HG03097 (cell line): ENCODE measurements around the gene PRMT2.
A peak's percentile ranks its signal among the peaks of the same experiment; 100 is the strongest.

Experiments
- ATAC-seq: cut with Tn5 transposase; IDR thresholded peaks from one replicate; pipeline ENCODE4 v1.9.1; 2021; ENCODE audit not compliant: unreplicated experiment, low FRiP score

The PRMT2 gene

GRCh38 chr21:46635324-46636180 is at the start of gene PRMT2:
PRMT2 (plus strand) TSS chr21:46635674; CDS start chr21:46636952, 1,278 bp downstream.
- peak; percentile 92 for ATAC-seq

- ATAC-seq = no peak
Measured at GRCh38 chr21:46594276-46594675, 41.2 kb upstream of the PRMT2 start.

GRCh38 chr21:46596201-46596600 is 39.3 kb upstream of the PRMT2 start:
- no peak for ATAC-seq

- no peak for ATAC-seq
Measured at GRCh38 chr21:46597031-46597430, 38.4 kb upstream of the PRMT2 start.

- ATAC-seq = no peak
Measured at GRCh38 chr21:46597896-46598343, 37.6 kb upstream of the PRMT2 start.

GRCh38 chr21:46598581-46599572 is 36.6 kb upstream of the PRMT2 start:
- no peak for ATAC-seq

GRCh38 chr21:46600305-46600704 is 35.2 kb upstream of the PRMT2 start:
- no peak for ATAC-seq

GRCh38 chr21:46600978-46601377 is 34.5 kb upstream of the PRMT2 start:
- no peak for ATAC-seq

GRCh38 chr21:46603228-46603627 is 32.2 kb upstream of the PRMT2 start:
- no peak for ATAC-seq

- no peak for ATAC-seq
Measured at GRCh38 chr21:46604329-46604974, 31.0 kb upstream of the PRMT2 start.

- no peak for ATAC-seq
Measured at GRCh38 chr21:46604975-46605766, 30.3 kb upstream of the PRMT2 start, which contains the start of gene S100B. S100B (minus strand) TSS chr21:46605082; CDS start chr21:46602415, 2,667 bp downstream.

- ATAC-seq = no peak
Measured at GRCh38 chr21:46605767-46606426, 29.6 kb upstream of the PRMT2 start.

GRCh38 chr21:46606427-46606813 is 29.1 kb upstream of the PRMT2 start:
- ATAC-seq = no peak

- no peak for ATAC-seq
Measured at GRCh38 chr21:46607636-46608035, 27.8 kb upstream of the PRMT2 start.

GRCh38 chr21:46608672-46609111 is 26.8 kb upstream of the PRMT2 start:
- ATAC-seq = no peak

GRCh38 chr21:46610018-46610701 is 25.3 kb upstream of the PRMT2 start:
- no peak for ATAC-seq

- no peak for ATAC-seq
Measured at GRCh38 chr21:46613391-46613790, 22.1 kb upstream of the PRMT2 start.

GRCh38 chr21:46616050-46616449 is 19.4 kb upstream of the PRMT2 start:
- no peak for ATAC-seq

GRCh38 chr21:46616656-46617055 is 18.8 kb upstream of the PRMT2 start:
- ATAC-seq = no peak
